KOPT-K1 (cell line): Measurements from ENCODE around the gene SDHAF4.
"Not testable (repeated sequence)": the region's sequence is repeated elsewhere in the genome, so short reads cannot be mapped to it uniquely, and the experiment has no call there.

Experiments used
- H3K27ac ChIP-seq: fragments of 200-600 bp; sonication (generic); 2 replicates; pipeline ENCODE4 v1.5.1; 2016; ENCODE audit warnings: antibody characterized with exemption, mild to moderate bottlenecking, low read depth, low read length; ENCODE audit not compliant: poor library complexity, severe bottlenecking
- H3K36me3 ChIP-seq: fragments of 200-600 bp; sonication (generic); 2 replicates; pipeline ENCODE4 v1.5.1; 2017; ENCODE audit warnings: antibody characterized with exemption, mild to moderate bottlenecking, low read length, moderate library complexity; ENCODE audit not compliant: insufficient read depth
- H3K9me3 ChIP-seq: fragments of 200-600 bp; sonication (generic); 2 replicates; pipeline ENCODE4 v1.5.1; 2017; ENCODE audit warnings: antibody characterized with exemption, low read length, mild to moderate bottlenecking; ENCODE audit not compliant: insufficient read depth, poor library complexity, severe bottlenecking

SDHAF4 gene

GRCh38 chr6:70566751-70567382 lies at the start of gene SDHAF4:
Gene SDHAF4, plus strand, starts transcription at chr6:70566930. Its CDS starts 11 bp downstream, at chr6:70566941.
- Histone ChIP-seq H3K36me3 (peaks cover 6% of the 10 kb centered on the region; the same call in 1 of the 2 replicates), H3K27ac (peak within 1 kb of the TSS; percentile 85), H3K9me3 (no peaks in the 10 kb centered on the region)

- Histone ChIP-seq H3K27ac (no peak overlapping the region), H3K9me3 (no peaks in the 10 kb centered on the region), H3K36me3 (no peaks in the 10 kb centered on the region)
These were observed 48.0 kb upstream of the SDHAF4 start for GRCh38 chr6:70518723-70519122.

GRCh38 chr6:70520575-70520974 lies 46.2 kb upstream of the SDHAF4 start:
- Histone ChIP-seq H3K27ac (no peak overlapping the region), H3K36me3 (no peaks in the 10 kb centered on the region), H3K9me3 (no peaks in the 10 kb centered on the region)

GRCh38 chr6:70524721-70525286 lies 41.9 kb upstream of the SDHAF4 start:
- Histone ChIP-seq H3K9me3 (no peaks in the 10 kb centered on the region), H3K36me3 (no peaks in the 10 kb centered on the region), H3K27ac (no peak overlapping the region)

GRCh38 chr6:70527071-70527737 lies 39.5 kb upstream of the SDHAF4 start:
- H3K27ac ChIP-seq, result no peak overlapping the region
- no peaks in the 10 kb centered on the region for H3K36me3 ChIP-seq
- H3K9me3 ChIP-seq, result no peaks in the 10 kb centered on the region

- H3K36me3 ChIP-seq, result no peaks in the 10 kb centered on the region
- H3K9me3 ChIP-seq, result no peaks in the 10 kb centered on the region
These were observed 36.7 kb upstream of the SDHAF4 start for GRCh38 chr6:70530023-70530422.

GRCh38 chr6:70531133-70531532 lies 35.6 kb upstream of the SDHAF4 start:
- Histone ChIP-seq H3K9me3 (no peaks in the 10 kb centered on the region), H3K36me3 (no peaks in the 10 kb centered on the region), H3K27ac (no peak overlapping the region)

More at GRCh38 chr6:70530023-70530422, 36.7 kb upstream of the SDHAF4 start:
- no peak overlapping the region for H3K27ac ChIP-seq

- no peaks in the 10 kb centered on the region for H3K9me3 ChIP-seq
- H3K27ac ChIP-seq, result no peak overlapping the region
- H3K36me3 ChIP-seq, result no peaks in the 10 kb centered on the region
These were observed 29.5 kb upstream of the SDHAF4 start for GRCh38 chr6:70537266-70537665.

- Histone ChIP-seq H3K36me3 (no peaks in the 10 kb centered on the region), H3K27ac (no peak overlapping the region)
These were observed 28.4 kb upstream of the SDHAF4 start for GRCh38 chr6:70538376-70538775.

GRCh38 chr6:70547313-70547712 lies 19.4 kb upstream of the SDHAF4 start:
- H3K9me3 ChIP-seq, result no peaks in the 10 kb centered on the region

More at GRCh38 chr6:70538376-70538775, 28.4 kb upstream of the SDHAF4 start:
- no peaks in the 10 kb centered on the region for H3K9me3 ChIP-seq

GRCh38 chr6:70547905-70548304 lies 18.8 kb upstream of the SDHAF4 start:
- no peak overlapping the region for H3K27ac ChIP-seq

More at GRCh38 chr6:70547313-70547712, 19.4 kb upstream of the SDHAF4 start:
- Histone ChIP-seq H3K36me3 (no peaks in the 10 kb centered on the region), H3K27ac (no peak overlapping the region)

GRCh38 chr6:70549327-70549726 lies 17.4 kb upstream of the SDHAF4 start:
- H3K36me3 ChIP-seq, result no peaks in the 10 kb centered on the region
- H3K27ac ChIP-seq, result no peak overlapping the region
- no peaks in the 10 kb centered on the region for H3K9me3 ChIP-seq

More at GRCh38 chr6:70547905-70548304, 18.8 kb upstream of the SDHAF4 start:
- Histone ChIP-seq H3K36me3 (no peaks in the 10 kb centered on the region), H3K9me3 (no peaks in the 10 kb centered on the region)

- H3K9me3 ChIP-seq, result no peaks in the 10 kb centered on the region
- no peak overlapping the region for H3K27ac ChIP-seq
- H3K36me3 ChIP-seq, result no peaks in the 10 kb centered on the region
These were observed 15.2 kb upstream of the SDHAF4 start for GRCh38 chr6:70551566-70551965.

- H3K27ac ChIP-seq, H3K9me3 ChIP-seq, H3K36me3 ChIP-seq: not testable (repeated sequence)
These were observed 14.3 kb upstream of the SDHAF4 start for GRCh38 chr6:70552286-70552940.

GRCh38 chr6:70552974-70553373 lies 13.8 kb upstream of the SDHAF4 start:
- Histone ChIP-seq H3K36me3 (no peaks in the 10 kb centered on the region), H3K27ac (no peak overlapping the region), H3K9me3 (no peaks in the 10 kb centered on the region)
